ENCODE measurements around the gene RPA1. TPM values are rescaled to one million over a fixed set of nuclear protein-coding genes. Genes with fewer than 3 reads are reported as not detected.

Gene RPA1
- total RNA-seq, 1 experiment from 2014 or later, result 150 TPM

- TF ChIP-seq SIN3A (IDR thresholded peaks at IDR 0.05; ENCODE audit: borderline replicate concordance, insufficient read depth, low read depth, low read length), result no peak
- TF ChIP-seq TCF7L2 (IDR thresholded peaks at IDR 0.05; ENCODE audit: low read depth, low read length), result no peak
- no peak for TF ChIP-seq POLR2AphosphoS5 (IDR thresholded peaks at IDR 0.05; ENCODE audit: low read depth, low read length)
- TF ChIP-seq CTCF (IDR thresholded peaks at IDR 0.05), result no peak
- TF ChIP-seq, protein P1, sequence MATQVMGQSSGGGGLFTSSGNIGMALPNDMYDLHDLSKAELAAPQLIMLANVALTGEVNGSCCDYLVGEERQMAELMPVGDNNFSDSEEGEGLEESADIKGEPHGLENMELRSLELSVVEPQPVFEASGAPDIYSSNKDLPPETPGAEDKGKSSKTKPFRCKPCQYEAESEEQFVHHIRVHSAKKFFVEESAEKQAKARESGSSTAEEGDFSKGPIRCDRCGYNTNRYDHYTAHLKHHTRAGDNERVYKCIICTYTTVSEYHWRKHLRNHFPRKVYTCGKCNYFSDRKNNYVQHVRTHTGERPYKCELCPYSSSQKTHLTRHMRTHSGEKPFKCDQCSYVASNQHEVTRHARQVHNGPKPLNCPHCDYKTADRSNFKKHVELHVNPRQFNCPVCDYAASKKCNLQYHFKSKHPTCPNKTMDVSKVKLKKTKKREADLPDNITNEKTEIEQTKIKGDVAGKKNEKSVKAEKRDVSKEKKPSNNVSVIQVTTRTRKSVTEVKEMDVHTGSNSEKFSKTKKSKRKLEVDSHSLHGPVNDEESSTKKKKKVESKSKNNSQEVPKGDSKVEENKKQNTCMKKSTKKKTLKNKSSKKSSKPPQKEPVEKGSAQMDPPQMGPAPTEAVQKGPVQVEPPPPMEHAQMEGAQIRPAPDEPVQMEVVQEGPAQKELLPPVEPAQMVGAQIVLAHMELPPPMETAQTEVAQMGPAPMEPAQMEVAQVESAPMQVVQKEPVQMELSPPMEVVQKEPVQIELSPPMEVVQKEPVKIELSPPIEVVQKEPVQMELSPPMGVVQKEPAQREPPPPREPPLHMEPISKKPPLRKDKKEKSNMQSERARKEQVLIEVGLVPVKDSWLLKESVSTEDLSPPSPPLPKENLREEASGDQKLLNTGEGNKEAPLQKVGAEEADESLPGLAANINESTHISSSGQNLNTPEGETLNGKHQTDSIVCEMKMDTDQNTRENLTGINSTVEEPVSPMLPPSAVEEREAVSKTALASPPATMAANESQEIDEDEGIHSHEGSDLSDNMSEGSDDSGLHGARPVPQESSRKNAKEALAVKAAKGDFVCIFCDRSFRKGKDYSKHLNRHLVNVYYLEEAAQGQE (IDR thresholded peaks at IDR 0.05; ENCODE audit: insufficient read depth in 1 of 2, low read depth in 2 of 2, low read length in 1 of 2), result no peak
- no TSS peak for BruUV-seq (replicated peaks)
- ChIA-PET POLR2A (no interaction called here), CTCF (no interaction called here)
- H3K27ac ChIP-seq (ENCODE audit: low read length), result no peak overlapping the region
- no peak overlapping the region for H3K4me3 ChIP-seq (ENCODE audit: low read depth in 2 of 2, low read length in 2 of 2)
- no peak for DNase-seq (ENCODE audit: low read depth, low spot score)
- intact Hi-C loops (cut with micrococcal nuclease; ENCODE audit: unreplicated experiment) (no loop called here), in situ Hi-C loops (cut with HindIII; ENCODE audit: low pct_unique_long_range_greater_than_20kb, low sequenced_read_pairs) (no loop called here)
- H3K4me1 ChIP-seq (ENCODE audit: control insufficient read depth, insufficient read depth, low read length), result no peaks in the 10 kb centered on the region
- ATAC-seq, result no peak
- no peaks in the 10 kb centered on the region for H3K9me3 ChIP-seq (ENCODE audit: control insufficient read depth, insufficient read depth, low read depth, low read length)
- no peaks in the 10 kb centered on the region for H3K27me3 ChIP-seq (ENCODE audit: control insufficient read depth, insufficient read depth, low read length)
- H3K36me3 ChIP-seq (ENCODE audit: control insufficient read depth, insufficient read depth, low read length), result peaks cover 11% of the 10 kb centered on the region
Observed at GRCh38 chr17:1898332-1898731, 68.5 kb downstream of the RPA1 start.

GRCh38 chr17:1898872-1899271 is 69.1 kb downstream of the RPA1 start:
- DNase-seq (ENCODE audit: low read depth, low spot score) (no peak), ATAC-seq (no peak)
- in situ Hi-C loops (cut with HindIII; ENCODE audit: low pct_unique_long_range_greater_than_20kb, low sequenced_read_pairs) (no loop called here), intact Hi-C loops (cut with micrococcal nuclease; ENCODE audit: unreplicated experiment) (no loop called here)
- Histone ChIP-seq H3K27ac (ENCODE audit: low read length) (no peak overlapping the region), H3K27me3 (ENCODE audit: control insufficient read depth, insufficient read depth, low read length) (no peaks in the 10 kb centered on the region), H3K9me3 (ENCODE audit: control insufficient read depth, insufficient read depth, low read depth, low read length) (no peaks in the 10 kb centered on the region), H3K36me3 (ENCODE audit: control insufficient read depth, insufficient read depth, low read length) (peaks cover 11% of the 10 kb centered on the region), H3K4me1 (ENCODE audit: control insufficient read depth, insufficient read depth, low read length) (no peaks in the 10 kb centered on the region), H3K4me3 (ENCODE audit: low read depth in 2 of 2, low read length in 2 of 2) (no peak overlapping the region)
- ChIA-PET CTCF (no interaction called here), POLR2A (no interaction called here)
- BruUV-seq (replicated peaks), result no TSS peak
- TF ChIP-seq TCF7L2 (IDR thresholded peaks at IDR 0.05; ENCODE audit: low read depth, low read length) (no peak), SIN3A (IDR thresholded peaks at IDR 0.05; ENCODE audit: borderline replicate concordance, insufficient read depth, low read depth, low read length) (no peak), POLR2AphosphoS5 (IDR thresholded peaks at IDR 0.05; ENCODE audit: low read depth, low read length) (no peak), CTCF (IDR thresholded peaks at IDR 0.05) (no peak)
- TF ChIP-seq, protein P1 (IDR thresholded peaks at IDR 0.05; ENCODE audit: insufficient read depth in 1 of 2, low read depth in 2 of 2, low read length in 1 of 2), result no peak
